GM12864 (cell line): Measurements from ENCODE around the gene ISY1.

Experiments used
- DNase-seq: peaks from one replicate; pipeline ENCODE4 v3.0.0-alpha.2; 2011; ENCODE audit warnings: low read depth
- H3K4me3 ChIP-seq: 2 replicates; pipeline ENCODE4 v1.5.1; 2011; ENCODE audit warnings: mild to moderate bottlenecking, low read depth, low read length, control low read depth
- CTCF ChIP-seq: IDR thresholded peaks from 2 replicates; pipeline ENCODE4 v1.5.1; 2011; ENCODE audit warnings: low read depth, mild to moderate bottlenecking, moderate library complexity, low read length, control low read depth, inconsistent platforms; ENCODE audit errors: missing control alignments

ISY1 gene

GRCh38 chr3:129084501-129084900 is 76.4 kb downstream of the ISY1 start:
- DNase-seq = no peak
- TF ChIP-seq CTCF = no peak

GRCh38 chr3:129082026-129082425 is 78.8 kb downstream of the ISY1 start:
- no peak for DNase-seq
- TF ChIP-seq CTCF = no peak
- no peak overlapping the region for H3K4me3 ChIP-seq

More at GRCh38 chr3:129084501-129084900, 76.4 kb downstream of the ISY1 start:
- H3K4me3 ChIP-seq = no peak overlapping the region

DNA sequence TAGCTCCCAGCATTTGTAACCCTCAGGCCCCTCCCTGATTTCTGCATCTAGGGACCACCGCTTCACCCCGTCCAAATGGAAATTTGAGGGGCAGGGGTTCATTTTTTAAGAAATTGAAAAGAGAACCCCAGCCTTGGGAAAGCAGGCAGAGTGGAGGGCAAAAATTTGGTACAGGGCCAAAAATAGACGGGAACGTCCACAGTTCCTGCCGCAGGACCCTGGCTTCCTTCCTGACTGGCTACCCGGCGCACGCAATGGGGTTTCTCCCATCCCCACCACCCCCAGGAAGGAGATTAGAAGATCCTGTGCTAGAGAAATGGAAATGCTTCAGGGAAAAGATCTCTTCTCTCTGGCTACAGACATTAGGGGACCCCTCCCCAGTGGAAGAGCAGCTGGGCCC is 79.4 kb downstream of the ISY1 start:
- no peak for DNase-seq
- no peak for TF ChIP-seq CTCF
- no peak overlapping the region for H3K4me3 ChIP-seq

DNA sequence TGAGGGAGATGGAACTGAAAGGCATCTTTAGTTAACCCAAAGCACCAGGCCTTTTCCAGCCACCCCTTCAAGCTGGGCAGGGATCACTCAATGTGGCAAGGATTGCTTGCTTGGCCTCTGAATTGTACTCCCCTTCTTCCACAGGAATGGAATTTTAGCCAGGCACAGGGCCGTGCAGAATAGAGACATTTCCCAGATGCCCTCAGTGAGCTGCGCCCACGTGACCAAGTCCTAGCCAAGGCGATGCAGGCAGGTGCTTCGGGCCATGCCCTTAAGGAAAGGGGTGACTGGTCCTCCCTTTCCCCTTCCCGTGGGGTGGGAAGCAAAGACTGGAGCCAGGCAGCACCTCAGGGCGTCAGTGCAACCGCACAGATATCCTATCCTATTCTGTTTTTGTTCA is 82.4 kb downstream of the ISY1 start:
- DNase-seq = no peak
- H3K4me3 ChIP-seq = no peak overlapping the region
- no peak for TF ChIP-seq CTCF
